Measurements from ENCODE around the gene RIMBP2.

DNA sequence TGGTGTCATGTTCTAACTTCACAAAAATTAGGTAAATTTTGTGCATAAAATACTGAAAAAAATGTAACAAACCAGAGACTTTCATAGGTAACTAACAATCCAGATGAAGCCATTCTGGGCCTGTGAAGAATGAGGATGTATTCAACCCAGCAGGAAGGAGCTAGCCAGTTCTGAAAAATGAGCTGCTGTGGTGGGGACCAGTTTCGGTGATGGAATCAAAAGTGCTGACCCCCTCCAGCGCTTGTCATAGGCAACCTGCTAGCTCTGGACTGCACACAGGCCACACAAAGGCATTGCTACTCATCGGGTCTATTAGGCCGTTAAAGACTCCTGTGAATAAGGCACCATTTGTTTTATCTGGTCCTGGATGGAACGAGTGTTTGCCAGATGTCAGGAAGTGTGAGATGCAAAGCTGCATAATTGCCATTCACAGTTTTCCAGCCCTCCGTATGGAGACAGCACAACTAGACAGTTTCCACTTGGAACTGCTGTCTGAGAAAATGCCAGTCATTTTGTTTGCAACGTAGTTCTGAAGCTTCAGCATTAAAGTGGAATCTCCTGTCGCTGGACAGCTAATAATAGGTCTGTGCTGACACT lies 3.3 kb upstream of the RIMBP2 start:
- TF ChIP-seq, protein P1, sequence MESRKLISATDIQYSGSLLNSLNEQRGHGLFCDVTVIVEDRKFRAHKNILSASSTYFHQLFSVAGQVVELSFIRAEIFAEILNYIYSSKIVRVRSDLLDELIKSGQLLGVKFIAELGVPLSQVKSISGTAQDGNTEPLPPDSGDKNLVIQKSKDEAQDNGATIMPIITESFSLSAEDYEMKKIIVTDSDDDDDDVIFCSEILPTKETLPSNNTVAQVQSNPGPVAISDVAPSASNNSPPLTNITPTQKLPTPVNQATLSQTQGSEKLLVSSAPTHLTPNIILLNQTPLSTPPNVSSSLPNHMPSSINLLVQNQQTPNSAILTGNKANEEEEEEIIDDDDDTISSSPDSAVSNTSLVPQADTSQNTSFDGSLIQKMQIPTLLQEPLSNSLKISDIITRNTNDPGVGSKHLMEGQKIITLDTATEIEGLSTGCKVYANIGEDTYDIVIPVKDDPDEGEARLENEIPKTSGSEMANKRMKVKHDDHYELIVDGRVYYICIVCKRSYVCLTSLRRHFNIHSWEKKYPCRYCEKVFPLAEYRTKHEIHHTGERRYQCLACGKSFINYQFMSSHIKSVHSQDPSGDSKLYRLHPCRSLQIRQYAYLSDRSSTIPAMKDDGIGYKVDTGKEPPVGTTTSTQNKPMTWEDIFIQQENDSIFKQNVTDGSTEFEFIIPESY (IDR thresholded peaks at IDR 0.05; ENCODE audit: borderline replicate concordance, low read depth), result no peak
- TF ChIP-seq TAF1 (IDR thresholded peaks at IDR 0.05; ENCODE audit: borderline replicate concordance, low read depth, low read length), result no peak
- TF ChIP-seq, protein P2, sequence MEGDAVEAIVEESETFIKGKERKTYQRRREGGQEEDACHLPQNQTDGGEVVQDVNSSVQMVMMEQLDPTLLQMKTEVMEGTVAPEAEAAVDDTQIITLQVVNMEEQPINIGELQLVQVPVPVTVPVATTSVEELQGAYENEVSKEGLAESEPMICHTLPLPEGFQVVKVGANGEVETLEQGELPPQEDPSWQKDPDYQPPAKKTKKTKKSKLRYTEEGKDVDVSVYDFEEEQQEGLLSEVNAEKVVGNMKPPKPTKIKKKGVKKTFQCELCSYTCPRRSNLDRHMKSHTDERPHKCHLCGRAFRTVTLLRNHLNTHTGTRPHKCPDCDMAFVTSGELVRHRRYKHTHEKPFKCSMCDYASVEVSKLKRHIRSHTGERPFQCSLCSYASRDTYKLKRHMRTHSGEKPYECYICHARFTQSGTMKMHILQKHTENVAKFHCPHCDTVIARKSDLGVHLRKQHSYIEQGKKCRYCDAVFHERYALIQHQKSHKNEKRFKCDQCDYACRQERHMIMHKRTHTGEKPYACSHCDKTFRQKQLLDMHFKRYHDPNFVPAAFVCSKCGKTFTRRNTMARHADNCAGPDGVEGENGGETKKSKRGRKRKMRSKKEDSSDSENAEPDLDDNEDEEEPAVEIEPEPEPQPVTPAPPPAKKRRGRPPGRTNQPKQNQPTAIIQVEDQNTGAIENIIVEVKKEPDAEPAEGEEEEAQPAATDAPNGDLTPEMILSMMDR (IDR thresholded peaks at IDR 0.05), result no peak
- no peak for TF ChIP-seq SIN3A (IDR thresholded peaks at IDR 0.05; ENCODE audit: borderline replicate concordance, low read depth, low read length)
- no peak for TF ChIP-seq POLR2AphosphoS5 (IDR thresholded peaks at IDR 0.05; ENCODE audit: low read depth, low read length)
- TF ChIP-seq TEAD4 (IDR thresholded peaks at IDR 0.05; ENCODE audit: borderline replicate concordance, insufficient read depth), result no peak
- no peak for TF ChIP-seq YY1 (IDR thresholded peaks at IDR 0.05; ENCODE audit: low read depth)
- TF ChIP-seq, protein P3, sequence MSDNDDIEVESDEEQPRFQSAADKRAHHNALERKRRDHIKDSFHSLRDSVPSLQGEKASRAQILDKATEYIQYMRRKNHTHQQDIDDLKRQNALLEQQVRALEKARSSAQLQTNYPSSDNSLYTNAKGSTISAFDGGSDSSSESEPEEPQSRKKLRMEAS (IDR thresholded peaks at IDR 0.05; ENCODE audit: low read depth), result no peak
- TF ChIP-seq RFX5 (IDR thresholded peaks at IDR 0.05; ENCODE audit: low read length), result no peak
- peak; percentile 22; the same call in 1 of the 2 replicates for TF ChIP-seq RCOR1 (IDR thresholded peaks at IDR 0.05; ENCODE audit: low read length)
- TF ChIP-seq TCF12 (IDR thresholded peaks at IDR 0.05), result no peak
- no peak; the same call in 1 of the 2 replicates for TF ChIP-seq RAD21 (IDR thresholded peaks at IDR 0.05; ENCODE audit: low read length)
- no peak for TF ChIP-seq EZH2phosphoT487 (IDR thresholded peaks at IDR 0.05; ENCODE audit: borderline replicate concordance, low read depth)

All from SK-N-SH (cell line).